ENCODE results near the gene TCEANC. TPM values are rescaled to one million over a fixed set of nuclear protein-coding genes. Genes with fewer than 3 reads are reported as not detected.

Gene TCEANC
- total RNA-seq, 1 experiment from 2014 or later: 3.1 TPM

DNA sequence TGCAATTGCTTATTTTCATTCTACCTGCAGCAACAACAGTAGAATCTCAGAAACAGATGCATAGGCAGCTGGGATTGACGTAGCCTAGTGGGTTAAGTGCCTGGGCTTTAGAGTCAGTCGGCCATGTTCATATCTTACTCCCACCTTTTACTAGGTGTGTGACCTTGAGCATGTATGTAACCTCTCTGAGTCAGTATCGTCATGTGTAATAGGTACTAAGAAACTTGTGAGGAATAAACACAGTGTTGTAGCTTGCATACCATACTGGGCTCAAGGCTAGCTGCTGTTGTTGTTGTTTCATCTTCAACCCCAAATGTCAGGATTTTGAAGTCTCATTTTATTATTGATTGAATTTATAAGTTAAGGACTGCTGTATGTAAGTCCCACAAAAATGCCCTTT, 50.2 kb downstream of the TCEANC start:
- H3K27ac ChIP-seq (ENCODE audit: insufficient read length, low read depth, low read length): no peak overlapping the region
- H2BK12ac ChIP-seq (ENCODE audit: insufficient read length, low read depth, low read length): no peak overlapping the region
- Mint-ChIP-seq H3K36me3 (ENCODE audit: insufficient read depth in 1 of 3, low read depth in 3 of 3) (peaks cover 0 to 16% (median 2%) of the 10 kb centered on the region in 3 experiments; a peak in 3 of 7 replicates), H3K4me1 (peaks cover 16 to 19% of the 10 kb centered on the region in 2 experiments), H3K4me3 (no peak overlapping the region), H3K9me3 (peaks cover 31 to 34% of the 10 kb centered on the region in 2 experiments), H3K27me3 (ENCODE audit: low read depth) (no peaks in the 10 kb centered on the region; the same call in 1 of the 2 replicates), H3K27ac (no peak overlapping the region; a peak in 1 of 7 replicates)
- H3K79me2 ChIP-seq (ENCODE audit: insufficient read depth, low read length): peaks cover 11% of the 10 kb centered on the region
- no peak overlapping the region for H3K9ac ChIP-seq (ENCODE audit: extremely low read depth, insufficient read length, low read length)
- no peak overlapping the region for H3K14ac ChIP-seq (ENCODE audit: insufficient read depth, low read length)
- no peak overlapping the region for H3K23ac ChIP-seq (ENCODE audit: insufficient read length, low read depth, low read length)
- H3K23me2 ChIP-seq (ENCODE audit: insufficient read length, low read depth, low read length, poor library complexity, severe bottlenecking): no peaks in the 10 kb centered on the region
- no peaks in the 10 kb centered on the region for H3K27me3 ChIP-seq (ENCODE audit: insufficient read depth, low read length)
- H2BK15ac ChIP-seq (ENCODE audit: low read depth, low read length): no peak overlapping the region
- H4K8ac ChIP-seq (replicated peaks; ENCODE audit: insufficient read length, low read depth, low read length): no peak overlapping the region
- H4K5ac ChIP-seq (ENCODE audit: insufficient read length, low read depth, low read length): no peak overlapping the region
- no peak overlapping the region for H3K18ac ChIP-seq (ENCODE audit: insufficient read length, low read depth, low read length)
- H4K91ac ChIP-seq (ENCODE audit: insufficient read length, low read depth, low read length): no peak overlapping the region
- no peak overlapping the region for H2BK5ac ChIP-seq (ENCODE audit: insufficient read length, low read length)
- H3K4ac ChIP-seq (ENCODE audit: low read depth, low read length): no peak overlapping the region
- H3K56ac ChIP-seq (ENCODE audit: insufficient read length, low read depth, low read length): no peak overlapping the region
- no peaks in the 10 kb centered on the region for H4K20me1 ChIP-seq (ENCODE audit: control insufficient read depth, insufficient read depth, insufficient read length)
- no peak overlapping the region for H2BK20ac ChIP-seq (ENCODE audit: low read depth, low read length, poor library complexity, severe bottlenecking)
- TF ChIP-seq, protein P1, sequence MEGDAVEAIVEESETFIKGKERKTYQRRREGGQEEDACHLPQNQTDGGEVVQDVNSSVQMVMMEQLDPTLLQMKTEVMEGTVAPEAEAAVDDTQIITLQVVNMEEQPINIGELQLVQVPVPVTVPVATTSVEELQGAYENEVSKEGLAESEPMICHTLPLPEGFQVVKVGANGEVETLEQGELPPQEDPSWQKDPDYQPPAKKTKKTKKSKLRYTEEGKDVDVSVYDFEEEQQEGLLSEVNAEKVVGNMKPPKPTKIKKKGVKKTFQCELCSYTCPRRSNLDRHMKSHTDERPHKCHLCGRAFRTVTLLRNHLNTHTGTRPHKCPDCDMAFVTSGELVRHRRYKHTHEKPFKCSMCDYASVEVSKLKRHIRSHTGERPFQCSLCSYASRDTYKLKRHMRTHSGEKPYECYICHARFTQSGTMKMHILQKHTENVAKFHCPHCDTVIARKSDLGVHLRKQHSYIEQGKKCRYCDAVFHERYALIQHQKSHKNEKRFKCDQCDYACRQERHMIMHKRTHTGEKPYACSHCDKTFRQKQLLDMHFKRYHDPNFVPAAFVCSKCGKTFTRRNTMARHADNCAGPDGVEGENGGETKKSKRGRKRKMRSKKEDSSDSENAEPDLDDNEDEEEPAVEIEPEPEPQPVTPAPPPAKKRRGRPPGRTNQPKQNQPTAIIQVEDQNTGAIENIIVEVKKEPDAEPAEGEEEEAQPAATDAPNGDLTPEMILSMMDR (conservative IDR thresholded peaks at IDR 0.05): no peak
- no peak overlapping the region for H2AK5ac ChIP-seq (ENCODE audit: insufficient read length, low read length)
- DNase-seq: no peak
- no peak overlapping the region for H2AFZ ChIP-seq (ENCODE audit: low read length)
- WGBS (ENCODE audit: extremely low coverage, insufficient read length, low lambda C conversion rate): no CpG with 5 or more reads among the region's 3 CpGs
- no peak overlapping the region for H2BK120ac ChIP-seq (ENCODE audit: low read depth, low read length, poor library complexity, severe bottlenecking)
- H3K4me1 ChIP-seq (ENCODE audit: insufficient read depth, low read length): no peaks in the 10 kb centered on the region; the same call in 1 of the 2 replicates
- no peaks in the 10 kb centered on the region for H3K9me3 ChIP-seq (ENCODE audit: control insufficient read depth, low read depth, low read length)
- peaks cover 4% of the 10 kb centered on the region for H3K79me1 ChIP-seq (ENCODE audit: insufficient read depth, low read depth, low read length, poor library complexity, severe bottlenecking)
- H3K4me2 ChIP-seq (ENCODE audit: insufficient read depth, insufficient read length, low read length): no peak overlapping the region
- no peak overlapping the region for H3T11ph ChIP-seq (ENCODE audit: low read length)

Measured in H9 (cell line).